ENCODE measurements around the gene SEC31A. TPM values are rescaled to one million over a fixed set of nuclear protein-coding genes. Genes with fewer than 3 reads are reported as not detected.

SEC31A gene
- total RNA-seq, 1 experiment from 2014 or later: 137 TPM

GRCh38 chr4:82773057-82773456 lies 117.9 kb downstream of the SEC31A start (continued):
- TF ChIP-seq E2F4 (CRISPR knock-in tag; IDR thresholded peaks at IDR 0.05; ENCODE audit: borderline replicate concordance, low read depth) (no peak), AFF4 (CRISPR knock-in tag; IDR thresholded peaks at IDR 0.05; ENCODE audit: borderline replicate concordance) (no peak), STAT6 (CRISPR knock-in tag; conservative IDR thresholded peaks at IDR 0.05; ENCODE audit: low read depth) (no peak), ZSCAN18 (CRISPR knock-in tag; IDR thresholded peaks at IDR 0.05) (no peak), ZBTB21 (CRISPR knock-in tag; IDR thresholded peaks at IDR 0.05; ENCODE audit: borderline replicate concordance) (no peak), CBFB (CRISPR knock-in tag; IDR thresholded peaks at IDR 0.05; ENCODE audit: low read depth) (no peak), ZNF317 (CRISPR knock-in tag; IDR thresholded peaks at IDR 0.05; ENCODE audit: borderline replicate concordance, low read depth) (no peak), FOXP1 (CRISPR knock-in tag; IDR thresholded peaks at IDR 0.05; ENCODE audit: borderline replicate concordance) (no peak), MYBL2 (CRISPR knock-in tag; IDR thresholded peaks at IDR 0.05) (no peak), PREB (CRISPR knock-in tag; IDR thresholded peaks at IDR 0.05; ENCODE audit: borderline replicate concordance) (no peak)

GRCh38 chr4:82770607-82771006 lies 120.3 kb downstream of the SEC31A start:
- POLR2A ChIA-PET: interaction anchor here (0.6 kb wide), 1 partner anchor 198 kb away, joined by 3 read pairs; no protein-coding TSS in a partner anchor
- H3K36me3 Mint-ChIP-seq: peaks cover 8% of the 10 kb centered on the region
- no peak overlapping the region for H3K27ac Mint-ChIP-seq
- CTCF ChIA-PET: interaction anchor here (1.7 kb wide), 1 partner anchor 32 kb away, joined by 5 read pairs; no protein-coding TSS in a partner anchor
- H3K4me1 Mint-ChIP-seq: no peaks in the 10 kb centered on the region
- H3K27me3 Mint-ChIP-seq (ENCODE audit: low read depth): peaks cover 8% of the 10 kb centered on the region; the same call in 1 of the 2 replicates
- ATAC-seq: no peak
- no peak for DNase-seq (ENCODE audit: low spot score)
- H3K4me3 Mint-ChIP-seq: no peak overlapping the region
- peaks cover 14% of the 10 kb centered on the region for H3K9me3 Mint-ChIP-seq
- TF ChIP-seq PREB (CRISPR knock-in tag; IDR thresholded peaks at IDR 0.05; ENCODE audit: borderline replicate concordance): no peak
- no peak for TF ChIP-seq ZMAT4 (CRISPR knock-in tag; IDR thresholded peaks at IDR 0.05)
- TF ChIP-seq ZBTB43 (CRISPR knock-in tag; IDR thresholded peaks at IDR 0.05): no peak
- no peak for TF ChIP-seq NR3C1 (CRISPR knock-in tag; conservative IDR thresholded peaks at IDR 0.05; ENCODE audit: low read depth)
- no peak for TF ChIP-seq ZNF281 (CRISPR knock-in tag; IDR thresholded peaks at IDR 0.05)
- no peak for TF ChIP-seq GTF2I (CRISPR knock-in tag; conservative IDR thresholded peaks at IDR 0.05)
- no peak for TF ChIP-seq USF2 (CRISPR knock-in tag; IDR thresholded peaks at IDR 0.05)
- no peak for TF ChIP-seq GRHL2 (CRISPR knock-in tag; IDR thresholded peaks at IDR 0.05; ENCODE audit: insufficient replicate concordance, severe bottlenecking)
